K562 (cell line): ENCODE data around the gene IL12RB1. TPM values are rescaled to one million over a fixed set of nuclear protein-coding genes. Genes with fewer than 3 reads are reported as not detected.

Source experiments
- ATAC-seq: fragments of 200-7000 bp; cut with Tn5 transposase; 3 replicates; pipeline ENCODE4 v1.9.1; 2020; ENCODE audit warnings: moderate library complexity
- BruUV-seq: library from RNA; stranded (reverse); fragments of 400-500 nt; replicated peaks from 2 replicates; lab custom pipeline; 2021; lab: Mats Ljungman, UMichigan
- CTCF ChIA-PET: fragments of 300-600 bp; formaldehyde crosslinking; extraction: SDS; loops from one replicate; lab custom pipeline; 2021; ENCODE audit warnings: low intra/inter-chr PET ratio; lab: Yijun Ruan, JAX
- POLR2A ChIA-PET: fragments of 300-600, 350-650 bp; sonication (Branson Sonifier 250); formaldehyde crosslinking; extraction: SDS; loops from one replicate; lab custom pipeline; 2021; ENCODE audit warnings: antibody characterized with exemption, inconsistent platforms; lab: Yijun Ruan, JAX
- DNase-seq, 4 experiments: peaks; one replicate each; pipeline versions ENCODE4 v3.0.0 to v3.0.0-alpha.2; 2011 to 2018; ENCODE audit warnings: low spot score in 3 of 4, mixed read lengths in 3 of 4; ENCODE audit errors: extremely low read depth in 1 of 4
- FAIRE-seq: peaks from 2 replicates; lab custom pipeline; 2011; peaks lifted over from hg19 to GRCh38; lab: Jason Lieb, UNC
- H2AFZ ChIP-seq: 2 replicates; pipeline ENCODE4 v1.6.0; 2011; ENCODE audit warnings: low read depth, low read length, control low read depth, inconsistent platforms
- H3K27ac ChIP-seq: fragments of 200-600 bp; 3 replicates; pipeline ENCODE4 v1.8.0; 2011; ENCODE audit warnings: low read depth, mild to moderate bottlenecking, control low read depth, inconsistent platforms, low read length, moderate library complexity, mixed read lengths; ENCODE audit errors: extremely low read depth
- H3K27me3 ChIP-seq, 2 experiments: fragments of 300-600 bp in 1 of 2; 2 replicates in 1 of 2; 3 replicates in 1 of 2; pipeline versions ENCODE4 v1.6.0 to v1.8.0; 2011; ENCODE audit warnings: inconsistent platforms in 2 of 2, low read length in 2 of 2, mild to moderate bottlenecking in 1 of 2, mixed read lengths in 1 of 2, moderate library complexity in 1 of 2; ENCODE audit not compliant: control insufficient read depth in 2 of 2, insufficient read depth in 2 of 2
- H3K36me3 ChIP-seq: fragments of 300-600 bp; 3 replicates; pipeline ENCODE4 v1.8.0; 2011; ENCODE audit warnings: mild to moderate bottlenecking, low read length, inconsistent platforms; ENCODE audit not compliant: control insufficient read depth, insufficient read depth
- H3K4me1 ChIP-seq, 2 experiments: fragments of 200-600 bp in 1 of 2; replicated peaks in 1 of 2; 2 replicates in 1 of 2; 3 replicates in 1 of 2; pipeline versions ENCODE4 v1.5.1 to v1.8.0; 2011; ENCODE audit warnings: inconsistent platforms in 2 of 2, low read length in 2 of 2, mild to moderate bottlenecking in 1 of 2, mixed read lengths in 1 of 2, moderate library complexity in 1 of 2; ENCODE audit not compliant: control insufficient read depth in 2 of 2, insufficient read depth in 2 of 2
- H3K4me2 ChIP-seq: 2 replicates; pipeline ENCODE4 v1.6.1; 2011; ENCODE audit warnings: low read length, control low read depth, inconsistent platforms, mixed read lengths; ENCODE audit not compliant: insufficient read depth
- H3K4me3 ChIP-seq: fragments of 200-600 bp; sonication (generic), shearing (Covaris generic); 2 replicates; pipeline ENCODE4 v1.5.1; 2016; ENCODE audit warnings: control low read depth, inconsistent platforms
- H3K79me2 ChIP-seq: fragments of 200-600 bp; 3 replicates; pipeline ENCODE4 v1.8.0; 2011; ENCODE audit warnings: low read length, inconsistent platforms; ENCODE audit not compliant: control insufficient read depth, insufficient read depth
- H3K9ac ChIP-seq, 2 experiments: 2 replicates each; pipeline versions ENCODE4 v1.6.0 to v1.6.1; 2011; ENCODE audit warnings: low read depth in 2 of 2, low read length in 2 of 2, control low read depth in 1 of 2, inconsistent platforms in 1 of 2, mild to moderate bottlenecking in 1 of 2, mixed read lengths in 1 of 2; ENCODE audit not compliant: insufficient read depth in 1 of 2
- H3K9me1 ChIP-seq: one replicate; pipeline ENCODE4 v1.6.0; 2011; ENCODE audit warnings: inconsistent platforms, mild to moderate bottlenecking, low read length, moderate library complexity; ENCODE audit not compliant: control insufficient read depth, insufficient read depth
- H3K9me3 ChIP-seq: replicated peaks from 2 replicates; pipeline ENCODE4 v1.5.1; 2011; ENCODE audit warnings: low read depth, low read length, inconsistent platforms; ENCODE audit not compliant: control insufficient read depth, insufficient read depth
- H4K20me1 ChIP-seq: replicated peaks from 2 replicates; pipeline ENCODE4 v1.6.1; 2011; ENCODE audit warnings: low read length, inconsistent platforms, mixed read lengths; ENCODE audit not compliant: control insufficient read depth, insufficient read depth
- ATF7 ChIP-seq: fragments of 450-650 bp; IDR thresholded peaks from 2 replicates; pipeline ENCODE4 v1.7.1; 2014; ENCODE audit warnings: mild to moderate bottlenecking, moderate library complexity
- DACH1 ChIP-seq: fragments of 450-650 bp; IDR thresholded peaks from 2 replicates; pipeline ENCODE4 v1.6.1; 2018; ENCODE audit not compliant: partially characterized antibody
- EGR1 ChIP-seq: fragments of 450-650 bp; conservative IDR thresholded peaks from 2 replicates; pipeline ENCODE4 v1.6.1; 2017; ENCODE audit warnings: mild to moderate bottlenecking
- ETV5 ChIP-seq: sonication (generic); formaldehyde crosslinking; IDR thresholded peaks from 2 replicates; pipeline ENCODE4 v1.4.0; 2020; ENCODE audit warnings: low read depth, mild to moderate bottlenecking, missing genetic modification reagents
- MYC ChIP-seq, 2 experiments: fragments of 250-450 bp in 1 of 2; sonication (Bioruptor Pico) in 1 of 2; IDR thresholded peaks; 2 replicates each; pipeline versions ENCODE4 v1.5.1 to v1.6.1; 2012 to 2021; ENCODE audit warnings: low read depth in 2 of 2, borderline replicate concordance in 1 of 2, improper control_type of control experiment in 1 of 2, low read length in 1 of 2, mild to moderate bottlenecking in 1 of 2, moderate library complexity in 1 of 2
- TFAP4 ChIP-seq: sonication (generic); formaldehyde crosslinking; IDR thresholded peaks from 2 replicates; pipeline ENCODE4 v1.8.0; 2022; ENCODE audit warnings: missing genetic modification reagents, mild to moderate bottlenecking, moderate library complexity, borderline replicate concordance
- ZBTB33 ChIP-seq: sonication (generic); formaldehyde crosslinking; IDR thresholded peaks from 2 replicates; pipeline ENCODE4 v1.8.1; 2023; ENCODE audit warnings: mild to moderate bottlenecking, missing genetic modification reagents
- ZNF785 ChIP-seq: fragments of 250-450 bp; sonication (Bioruptor Pico); IDR thresholded peaks from 2 replicates; pipeline ENCODE4 v1.4.0; 2020; ENCODE audit warnings: mild to moderate bottlenecking
- WGBS: fragments of 100-300 bp; shearing (Covaris generic); methylation state at CpG from one replicate; pipeline ENCODE4 v1.1.6; 2016; ENCODE audit warnings: low coverage, mixed read lengths; ENCODE audit not compliant: insufficient coverage; ENCODE audit errors: missing lambda C conversion rate; 5-methylcytosine and 5-hydroxymethylcytosine counted together
- in situ Hi-C: fragments of 300-500 bp; cut with MboI; formaldehyde crosslinking; loops from 4 replicates; pipeline ENCODE4 v1.15.0; 2018; ENCODE audit warnings: inconsistent platforms, mixed read lengths
- intact Hi-C: fragments of 100-400 bp; cut with micrococcal nuclease; formaldehyde crosslinking; loops from 2 replicates; pipeline ENCODE4 v1.14.2; 2022
- polyA plus RNA-seq, 8 experiments: library from polyadenylated mRNA; depleted of rRNA in 4 of 8; stranded (reverse) in 5 of 8; unstranded in 3 of 8; fragments of >200 nt; fragmentation: Nextera tagmentation in 2 of 8; fragmentation: Illumina TruSeq in 1 of 8; extraction: Ambion mirVana in 2 of 8; extraction: Trizol in 1 of 8; gene quantifications; 2 replicates each; pipeline versions ENCODE4 v1.2.1 to v1.2.3, GENCODE V29; 2011 to 2014; ENCODE audit warnings: inconsistent platforms in 1 of 8, missing spikeins in 1 of 8
- total RNA-seq, 7 experiments: library from RNA; depleted of rRNA in 6 of 7; stranded (reverse); fragments of >200 nt in 6 of 7; fragmentation: Illumina TruSeq in 2 of 7; extraction: Trizol in 2 of 7; gene quantifications; 2 replicates each; pipeline versions ENCODE4 v1.2.1 to v1.2.3, GENCODE V29; 2011 to 2021; ENCODE audit warnings: low replicate concordance in 1 of 7

The IL12RB1 gene
- total and polyA plus RNA-seq, 9 of the 15 experiments (the other 6 are each of a cell fraction or from before 2014, with no cell fraction given) = 0.04 to 0.07 (median 0.06) TPM; not detected in 5

GRCh38 chr19:18109733-18110608 is 23.2 kb upstream of the IL12RB1 start (continued):
- TF ChIP-seq TFAP4 (CRISPR knock-in tag) (peak; percentile 59), ETV5 (CRISPR knock-in tag) (peak; percentile 75), ATF7 (peak; percentile 65)

GRCh38 chr19:18109341-18109732 is 22.6 kb upstream of the IL12RB1 start:
- POLR2A ChIA-PET = interaction anchor here (0.5 to 2.2 kb wide), 5 partner anchors 9 to 280 kb away, joined by 3 to 7 read pairs (median 3); partner anchors contain the start of gene MAST3
- ATAC-seq = no peak

More at GRCh38 chr19:18109341-18109732, 22.6 kb upstream of the IL12RB1 start:
- FAIRE-seq = no peak
- in situ Hi-C loops = no loop called here
- Histone ChIP-seq H2AFZ (peak overlapping the region; percentile 87), H3K4me2 (peak overlapping the region; percentile 89), H3K9me3 (no peaks in the 10 kb centered on the region), H3K4me3 (peak overlapping the region; percentile 63), H3K27me3 (no peaks in the 10 kb centered on the region), H3K27ac (no peak overlapping the region), H3K9me1 (no peaks in the 10 kb centered on the region), H3K79me2 (no peaks in the 10 kb centered on the region), H3K9ac (peak overlapping the region; percentile 61 to 93; a peak in 3 of 4 replicates), H4K20me1 (no peaks in the 10 kb centered on the region), H3K36me3 (peaks cover 6% of the 10 kb centered on the region; the same call in 1 of the 3 replicates), H3K4me1 (peaks cover 17 to 28% of the 10 kb centered on the region in 2 experiments)
- CTCF ChIA-PET = no interaction called here
- DNase-seq = no peak
- BruUV-seq = no TSS peak
- intact Hi-C loops = no loop called here
- WGBS = 63% methylated on average over 8 of the region's 12 CpGs
- TF ChIP-seq ZBTB33 (CRISPR knock-in tag) = 0 out of 2 replicates have a peak, but pooled peaks have one; percentile 1
- 0 out of 2 replicates have a peak, but pooled peaks have one; percentile 38 for TF ChIP-seq EGR1
- no peak for TF ChIP-seq MYC (IDR thresholded peaks at IDR 0.05; ENCODE audit: low read depth, low read length)
- peak; percentile 68; the same call in 1 of the 2 replicates for TF ChIP-seq MYC (CRISPR knock-in tag; IDR thresholded peaks at IDR 0.05; ENCODE audit: borderline replicate concordance, low read depth)
- peak; percentile 26 for TF ChIP-seq DACH1
- no peak for TF ChIP-seq ZNF785 (CRISPR knock-in tag)
